ENCODE data around the gene RPS3. TPM values are rescaled to one million over a fixed set of nuclear protein-coding genes. Genes with fewer than 3 reads are reported as not detected.
A peak's percentile ranks its signal among the peaks of the same experiment; 100 is the strongest.

RPS3 gene
- total and polyA plus RNA-seq, 2 of the 13 experiments (the other 11 are each of a cell fraction or from before 2014, with no cell fraction given): 2,143 to 3,616 TPM

- no peak for TF ChIP-seq ZNF142 (CRISPR knock-in tag; IDR thresholded peaks at IDR 0.05)
- TF ChIP-seq, protein P1, sequence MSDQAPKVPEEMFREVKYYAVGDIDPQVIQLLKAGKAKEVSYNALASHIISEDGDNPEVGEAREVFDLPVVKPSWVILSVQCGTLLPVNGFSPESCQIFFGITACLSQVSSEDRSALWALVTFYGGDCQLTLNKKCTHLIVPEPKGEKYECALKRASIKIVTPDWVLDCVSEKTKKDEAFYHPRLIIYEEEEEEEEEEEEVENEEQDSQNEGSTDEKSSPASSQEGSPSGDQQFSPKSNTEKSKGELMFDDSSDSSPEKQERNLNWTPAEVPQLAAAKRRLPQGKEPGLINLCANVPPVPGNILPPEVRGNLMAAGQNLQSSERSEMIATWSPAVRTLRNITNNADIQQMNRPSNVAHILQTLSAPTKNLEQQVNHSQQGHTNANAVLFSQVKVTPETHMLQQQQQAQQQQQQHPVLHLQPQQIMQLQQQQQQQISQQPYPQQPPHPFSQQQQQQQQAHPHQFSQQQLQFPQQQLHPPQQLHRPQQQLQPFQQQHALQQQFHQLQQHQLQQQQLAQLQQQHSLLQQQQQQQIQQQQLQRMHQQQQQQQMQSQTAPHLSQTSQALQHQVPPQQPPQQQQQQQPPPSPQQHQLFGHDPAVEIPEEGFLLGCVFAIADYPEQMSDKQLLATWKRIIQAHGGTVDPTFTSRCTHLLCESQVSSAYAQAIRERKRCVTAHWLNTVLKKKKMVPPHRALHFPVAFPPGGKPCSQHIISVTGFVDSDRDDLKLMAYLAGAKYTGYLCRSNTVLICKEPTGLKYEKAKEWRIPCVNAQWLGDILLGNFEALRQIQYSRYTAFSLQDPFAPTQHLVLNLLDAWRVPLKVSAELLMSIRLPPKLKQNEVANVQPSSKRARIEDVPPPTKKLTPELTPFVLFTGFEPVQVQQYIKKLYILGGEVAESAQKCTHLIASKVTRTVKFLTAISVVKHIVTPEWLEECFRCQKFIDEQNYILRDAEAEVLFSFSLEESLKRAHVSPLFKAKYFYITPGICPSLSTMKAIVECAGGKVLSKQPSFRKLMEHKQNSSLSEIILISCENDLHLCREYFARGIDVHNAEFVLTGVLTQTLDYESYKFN (CRISPR knock-in tag; conservative IDR thresholded peaks at IDR 0.05): peak; percentile 93
- no peak for TF ChIP-seq ZNF10 (CRISPR knock-in tag; IDR thresholded peaks at IDR 0.05; ENCODE audit: borderline replicate concordance, low read depth)
- no peak for TF ChIP-seq NRL (CRISPR knock-in tag; IDR thresholded peaks at IDR 0.05; ENCODE audit: borderline replicate concordance)
- TF ChIP-seq PAF1 (CRISPR knock-in tag; IDR thresholded peaks at IDR 0.05): no peak
- TF ChIP-seq, protein P2, sequence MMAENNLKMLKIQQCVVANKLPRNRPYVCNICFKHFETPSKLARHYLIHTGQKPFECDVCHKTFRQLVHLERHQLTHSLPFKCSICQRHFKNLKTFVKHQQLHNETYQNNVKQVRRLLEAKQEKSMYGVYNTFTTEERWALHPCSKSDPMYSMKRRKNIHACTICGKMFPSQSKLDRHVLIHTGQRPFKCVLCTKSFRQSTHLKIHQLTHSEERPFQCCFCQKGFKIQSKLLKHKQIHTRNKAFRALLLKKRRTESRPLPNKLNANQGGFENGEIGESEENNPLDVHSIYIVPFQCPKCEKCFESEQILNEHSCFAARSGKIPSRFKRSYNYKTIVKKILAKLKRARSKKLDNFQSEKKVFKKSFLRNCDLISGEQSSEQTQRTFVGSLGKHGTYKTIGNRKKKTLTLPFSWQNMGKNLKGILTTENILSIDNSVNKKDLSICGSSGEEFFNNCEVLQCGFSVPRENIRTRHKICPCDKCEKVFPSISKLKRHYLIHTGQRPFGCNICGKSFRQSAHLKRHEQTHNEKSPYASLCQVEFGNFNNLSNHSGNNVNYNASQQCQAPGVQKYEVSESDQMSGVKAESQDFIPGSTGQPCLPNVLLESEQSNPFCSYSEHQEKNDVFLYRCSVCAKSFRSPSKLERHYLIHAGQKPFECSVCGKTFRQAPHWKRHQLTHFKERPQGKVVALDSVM (CRISPR knock-in tag; IDR thresholded peaks at IDR 0.05): peak; percentile 78
- no peak for TF ChIP-seq POLR2AphosphoS2 (IDR thresholded peaks at IDR 0.05; ENCODE audit: low read depth, low read length)
- peak; percentile 78; the same call in 1 of the 2 replicates for TF ChIP-seq ZNF430 (CRISPR knock-in tag; IDR thresholded peaks at IDR 0.05)
- TF ChIP-seq MAZ (IDR thresholded peaks at IDR 0.05; ENCODE audit: borderline replicate concordance, low read depth, low read length): no peak
- peak; percentile 48; the same call in 1 of the 2 replicates for TF ChIP-seq MAZ (CRISPR knock-in tag; IDR thresholded peaks at IDR 0.05; ENCODE audit: low read depth)
- 0 out of 2 replicates have a peak, but pooled peaks have one; percentile 17 for TF ChIP-seq ZNF772 (CRISPR knock-in tag; IDR thresholded peaks at IDR 0.05)
- TF ChIP-seq, protein P3, sequence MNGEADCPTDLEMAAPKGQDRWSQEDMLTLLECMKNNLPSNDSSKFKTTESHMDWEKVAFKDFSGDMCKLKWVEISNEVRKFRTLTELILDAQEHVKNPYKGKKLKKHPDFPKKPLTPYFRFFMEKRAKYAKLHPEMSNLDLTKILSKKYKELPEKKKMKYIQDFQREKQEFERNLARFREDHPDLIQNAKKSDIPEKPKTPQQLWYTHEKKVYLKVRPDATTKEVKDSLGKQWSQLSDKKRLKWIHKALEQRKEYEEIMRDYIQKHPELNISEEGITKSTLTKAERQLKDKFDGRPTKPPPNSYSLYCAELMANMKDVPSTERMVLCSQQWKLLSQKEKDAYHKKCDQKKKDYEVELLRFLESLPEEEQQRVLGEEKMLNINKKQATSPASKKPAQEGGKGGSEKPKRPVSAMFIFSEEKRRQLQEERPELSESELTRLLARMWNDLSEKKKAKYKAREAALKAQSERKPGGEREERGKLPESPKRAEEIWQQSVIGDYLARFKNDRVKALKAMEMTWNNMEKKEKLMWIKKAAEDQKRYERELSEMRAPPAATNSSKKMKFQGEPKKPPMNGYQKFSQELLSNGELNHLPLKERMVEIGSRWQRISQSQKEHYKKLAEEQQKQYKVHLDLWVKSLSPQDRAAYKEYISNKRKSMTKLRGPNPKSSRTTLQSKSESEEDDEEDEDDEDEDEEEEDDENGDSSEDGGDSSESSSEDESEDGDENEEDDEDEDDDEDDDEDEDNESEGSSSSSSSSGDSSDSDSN (CRISPR knock-in tag; IDR thresholded peaks at IDR 0.05): peak; percentile 65
- TF ChIP-seq JARID2 (CRISPR knock-in tag; IDR thresholded peaks at IDR 0.05; ENCODE audit: insufficient replicate concordance): no peak
- TF ChIP-seq CHD2 (IDR thresholded peaks at IDR 0.05; ENCODE audit: low read depth, low read length): no peak
Observed at GRCh38 chr11:75351791-75352587, 47.3 kb upstream of the RPS3 start (continued).

Measured in HepG2 (cell line).